Mucosa of rectum (tissue), 2 donors: ENCODE data around the gene CD40.

Source experiments
- H3K27ac ChIP-seq, 2 donors: one replicate each; pipeline ENCODE4 v1.7.0; 2013; ENCODE audit warnings: inconsistent platforms in 2 of 2, low read depth in 2 of 2, low read length in 2 of 2
- H3K27me3 ChIP-seq, 2 donors: one replicate each; pipeline ENCODE4 v1.7.0; 2013; ENCODE audit warnings: low read length in 2 of 2; ENCODE audit not compliant: control insufficient read depth in 2 of 2, insufficient read depth in 2 of 2
- H3K36me3 ChIP-seq, 2 donors: one replicate each; pipeline ENCODE4 v1.7.0; 2013; ENCODE audit warnings: low read length in 2 of 2; ENCODE audit not compliant: control insufficient read depth in 2 of 2, insufficient read depth in 2 of 2
- H3K4me1 ChIP-seq, 2 donors: one replicate each; pipeline ENCODE4 v1.7.0; 2013; ENCODE audit warnings: low read length in 2 of 2, mild to moderate bottlenecking in 1 of 2; ENCODE audit not compliant: control insufficient read depth in 2 of 2, insufficient read depth in 2 of 2
- H3K4me3 ChIP-seq, 2 donors: one replicate each; pipeline ENCODE4 v1.7.0; 2013; ENCODE audit warnings: low read length in 2 of 2
- H3K9ac ChIP-seq, 2 donors: one replicate each; pipeline ENCODE4 v1.7.0; 2013; ENCODE audit warnings: low read length in 2 of 2, low read depth in 1 of 2, mild to moderate bottlenecking in 1 of 2
- H3K9me3 ChIP-seq, 2 donors: one replicate each; pipeline ENCODE4 v1.7.0; 2013; ENCODE audit warnings: low read length in 2 of 2; ENCODE audit not compliant: control insufficient read depth in 2 of 2
- donor health status: healthy.
- donor health status: Normal muscosa, but diverticular disease.

The CD40 gene

DNA sequence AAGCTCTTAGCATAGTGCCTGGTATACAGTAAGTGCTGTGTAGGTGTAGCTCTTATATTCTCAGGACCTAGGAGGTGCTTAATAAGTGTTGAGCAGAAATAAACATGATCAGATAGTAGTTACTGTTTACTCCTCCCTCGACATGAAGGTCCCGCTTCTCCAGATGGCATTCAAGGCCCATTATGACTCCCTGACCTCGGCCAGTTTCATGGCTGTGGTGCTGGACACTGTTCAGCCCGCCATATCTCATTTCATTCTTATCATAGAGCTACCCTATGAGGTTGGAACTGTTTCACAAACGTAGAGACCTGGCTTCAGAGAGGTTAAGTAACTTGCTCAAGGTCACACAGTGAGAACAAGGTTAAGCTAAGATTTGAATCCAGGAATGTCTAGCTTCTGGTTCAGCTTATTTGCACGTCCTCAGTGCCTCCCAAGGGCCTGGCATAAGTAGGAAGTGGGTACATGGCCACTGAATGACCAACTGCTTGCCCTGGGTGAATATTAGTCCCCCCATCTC is 39.0 kb downstream of the CD40 start:
- Histone ChIP-seq H3K27me3 (peaks cover 5 to 13% of the 10 kb centered on the region in 2 donors), H3K9ac (no peak overlapping the region), H3K4me3 (no peak overlapping the region), H3K9me3 (no peaks in the 10 kb centered on the region), H3K27ac (no peak overlapping the region), H3K4me1 (no peaks in the 10 kb centered on the region), H3K36me3 (no peaks in the 10 kb centered on the region)

DNA sequence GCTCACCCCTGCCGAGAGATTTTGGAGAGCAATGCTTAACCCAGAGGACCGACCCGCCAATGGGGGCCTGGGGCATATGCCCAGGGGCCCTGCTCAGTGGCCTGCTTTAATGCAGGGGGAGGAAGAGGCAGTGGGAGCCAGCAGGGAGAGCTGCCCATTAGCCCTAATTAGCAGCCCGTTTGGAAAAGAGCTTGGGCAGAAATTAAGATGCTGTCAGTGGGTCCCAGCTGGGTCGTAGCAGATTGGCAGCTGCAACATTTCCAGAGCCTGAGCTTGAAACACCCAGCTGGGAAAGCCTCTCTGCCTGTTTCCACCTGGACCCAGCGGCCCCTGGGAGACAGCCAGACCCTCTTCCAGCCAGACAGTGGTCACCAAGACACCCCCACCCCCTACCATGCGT is 39.5 kb downstream of the CD40 start:
- Histone ChIP-seq H3K9me3 (no peaks in the 10 kb centered on the region), H3K36me3 (no peaks in the 10 kb centered on the region), H3K9ac (no peak overlapping the region), H3K4me3 (no peak overlapping the region), H3K4me1 (no peaks in the 10 kb centered on the region), H3K27me3 (peaks cover 5 to 13% of the 10 kb centered on the region in 2 donors), H3K27ac (no peak overlapping the region)

DNA sequence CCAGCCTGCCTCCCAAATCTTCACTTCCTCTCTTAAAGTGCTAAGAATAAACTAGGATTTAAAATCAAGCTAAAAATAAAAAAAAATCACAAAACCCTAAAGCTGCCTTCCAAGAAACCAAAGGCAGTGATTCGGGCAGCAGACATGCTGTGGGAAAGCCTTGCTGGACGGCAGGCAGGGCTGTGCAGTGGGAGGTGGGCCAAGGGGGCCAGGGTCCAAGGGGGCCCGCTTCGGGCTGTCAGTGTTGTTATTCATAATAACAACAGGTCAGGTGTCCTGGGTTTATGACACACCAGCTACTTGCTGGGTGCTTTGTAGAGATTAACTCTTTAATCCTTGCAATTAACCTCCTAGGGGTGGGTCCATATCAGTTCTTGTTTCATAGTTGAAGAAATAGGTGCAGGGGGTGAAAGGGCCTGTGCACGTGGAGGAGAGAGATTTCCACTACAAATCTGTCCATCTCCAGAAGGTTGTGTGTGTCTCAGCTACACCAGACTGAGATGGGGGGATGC is 40.4 kb downstream of the CD40 start:
- H3K9ac ChIP-seq, result no peak overlapping the region
- no peaks in the 10 kb centered on the region for H3K4me1 ChIP-seq
- H3K4me3 ChIP-seq, result no peak overlapping the region
- peaks cover 5 to 13% of the 10 kb centered on the region in 2 donors for H3K27me3 ChIP-seq
- no peaks in the 10 kb centered on the region for H3K9me3 ChIP-seq
- H3K27ac ChIP-seq, result no peak overlapping the region
- no peaks in the 10 kb centered on the region for H3K36me3 ChIP-seq

- H3K4me1 ChIP-seq, result no peaks in the 10 kb centered on the region
- no peak overlapping the region for H3K27ac ChIP-seq
- peaks cover 9 to 13% of the 10 kb centered on the region in 2 donors for H3K27me3 ChIP-seq
- H3K9me3 ChIP-seq, result no peaks in the 10 kb centered on the region
- no peaks in the 10 kb centered on the region for H3K36me3 ChIP-seq
- no peak overlapping the region for H3K4me3 ChIP-seq
- H3K9ac ChIP-seq, result no peak overlapping the region
Observed at GRCh38 chr20:46159101-46159897, 41.2 kb downstream of the CD40 start.

DNA sequence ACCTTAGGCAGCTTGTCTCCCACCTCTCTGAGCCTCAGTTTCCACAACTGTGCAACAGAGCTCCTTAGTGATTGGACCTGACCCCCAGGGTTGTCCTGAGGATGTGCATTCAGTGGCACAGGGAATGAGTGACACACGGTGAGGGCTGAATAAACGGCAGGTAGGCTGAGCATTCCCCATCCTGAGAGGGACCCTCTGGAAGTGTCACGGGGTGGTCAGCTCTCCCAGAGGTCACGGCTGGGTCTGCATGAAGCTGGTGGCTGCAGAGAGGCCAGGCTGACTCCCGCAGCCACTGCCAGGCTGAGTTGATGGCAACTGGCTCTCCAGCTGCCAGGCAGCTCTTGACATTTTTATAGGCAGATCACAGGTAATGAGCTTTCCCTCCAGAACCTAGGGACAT is 42.5 kb downstream of the CD40 start:
- no peaks in the 10 kb centered on the region for H3K9me3 ChIP-seq
- H3K4me3 ChIP-seq, result no peak overlapping the region
- no peaks in the 10 kb centered on the region for H3K4me1 ChIP-seq
- H3K36me3 ChIP-seq, result no peaks in the 10 kb centered on the region
- no peak overlapping the region for H3K27ac ChIP-seq
- H3K27me3 ChIP-seq, result peaks cover 9 to 11% of the 10 kb centered on the region in 2 donors
- H3K9ac ChIP-seq, result no peak overlapping the region

GRCh38 chr20:46161921-46162320 is 43.8 kb downstream of the CD40 start:
- peaks cover 9 to 11% of the 10 kb centered on the region in 2 donors for H3K27me3 ChIP-seq

GRCh38 chr20:46164254-46164653 is 46.1 kb downstream of the CD40 start:
- no peak overlapping the region for H3K4me3 ChIP-seq
- H3K27me3 ChIP-seq, result peaks cover 4 to 12% of the 10 kb centered on the region in 2 donors
- no peak overlapping the region for H3K27ac ChIP-seq
- no peaks in the 10 kb centered on the region for H3K4me1 ChIP-seq
- no peaks in the 10 kb centered on the region for H3K36me3 ChIP-seq
- no peak overlapping the region for H3K9ac ChIP-seq
- no peaks in the 10 kb centered on the region for H3K9me3 ChIP-seq

More at GRCh38 chr20:46161921-46162320, 43.8 kb downstream of the CD40 start:
- no peaks in the 10 kb centered on the region for H3K36me3 ChIP-seq
- no peak overlapping the region for H3K4me3 ChIP-seq
- H3K9me3 ChIP-seq, result no peaks in the 10 kb centered on the region
- no peaks in the 10 kb centered on the region for H3K4me1 ChIP-seq
- H3K27ac ChIP-seq, result no peak overlapping the region
- no peak overlapping the region for H3K9ac ChIP-seq

DNA sequence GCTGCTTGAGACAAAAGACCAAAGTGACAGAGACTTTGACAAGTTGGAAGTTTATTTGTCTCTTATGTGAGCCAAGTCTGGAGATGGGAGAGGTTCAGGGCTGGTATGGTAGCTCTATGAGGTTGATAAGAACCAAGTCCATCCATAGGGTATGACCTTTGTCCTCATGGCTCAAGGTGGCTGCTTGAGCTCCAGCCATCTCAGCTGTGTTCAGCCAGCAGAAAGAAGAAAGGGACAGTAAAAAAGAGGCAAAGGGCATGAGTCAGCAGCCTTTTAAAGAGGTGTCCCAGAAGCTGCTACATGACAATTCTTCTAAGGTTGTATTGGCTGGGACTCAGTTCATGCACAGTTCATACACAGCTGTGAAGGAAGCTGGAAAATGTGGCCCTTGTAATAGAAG is 49.0 kb downstream of the CD40 start:
- Histone ChIP-seq H3K27ac (no peak overlapping the region), H3K4me1 (no peaks in the 10 kb centered on the region), H3K27me3 (peaks cover 5 to 10% of the 10 kb centered on the region in 2 donors), H3K36me3 (no peaks in the 10 kb centered on the region), H3K4me3 (no peak overlapping the region), H3K9me3 (no peaks in the 10 kb centered on the region), H3K9ac (no peak overlapping the region)

- Histone ChIP-seq H3K9me3 (no peaks in the 10 kb centered on the region), H3K27me3 (peaks cover 18 to 21% of the 10 kb centered on the region in 2 donors), H3K36me3 (no peaks in the 10 kb centered on the region), H3K4me3 (no peak overlapping the region), H3K4me1 (no peaks in the 10 kb centered on the region), H3K27ac (no peak overlapping the region), H3K9ac (no peak overlapping the region)
Observed at GRCh38 chr20:46168438-46168837, 50.3 kb downstream of the CD40 start.

- Histone ChIP-seq H3K27me3 (peaks cover 23 to 25% of the 10 kb centered on the region in 2 donors), H3K36me3 (no peaks in the 10 kb centered on the region)
Observed at GRCh38 chr20:46169245-46170171, 51.4 kb downstream of the CD40 start.

More at GRCh38 chr20:46169245-46170171, 51.4 kb downstream of the CD40 start:
- Histone ChIP-seq H3K9me3 (no peaks in the 10 kb centered on the region), H3K9ac (no peak overlapping the region), H3K4me3 (no peak overlapping the region), H3K27ac (no peak overlapping the region), H3K4me1 (no peaks in the 10 kb centered on the region)
